K562 (cell line): ENCODE data around the gene BTBD2. TPM values are rescaled to one million over a fixed set of nuclear protein-coding genes. Genes with fewer than 3 reads are reported as not detected.
A peak's percentile ranks its signal among the peaks of the same experiment; 100 is the strongest.

Source experiments
- ATF7 ChIP-seq: fragments of 450-650 bp; IDR thresholded peaks from 2 replicates; pipeline ENCODE4 v1.7.1; 2014; ENCODE audit warnings: mild to moderate bottlenecking, moderate library complexity
- BACH1 ChIP-seq: fragments of 200-800 bp; sonication (Bioruptor generic); IDR thresholded peaks from 2 replicates; pipeline ENCODE4 v1.6.1; 2016; ENCODE audit warnings: missing genetic modification characterization, missing compliant biosample characterization
- CBX8 ChIP-seq: fragments of 200-600 bp; sonication (generic); IDR thresholded peaks from 2 replicates; pipeline ENCODE4 v1.6.1; 2012; ENCODE audit warnings: borderline replicate concordance, mixed run types, low read depth, mild to moderate bottlenecking, moderate library complexity, mixed read lengths, low read length, control low read depth, inconsistent platforms; ENCODE audit not compliant: poor library complexity, severe bottlenecking; ENCODE audit errors: extremely low read depth
- CXXC5 ChIP-seq: fragments of 250-450 bp; sonication (Bioruptor Pico); IDR thresholded peaks from 2 replicates; pipeline ENCODE4 v1.8.0; 2022; ENCODE audit warnings: inconsistent platforms, mild to moderate bottlenecking, moderate library complexity
- FOXK1 ChIP-seq: sonication (generic); formaldehyde crosslinking; IDR thresholded peaks from 2 replicates; pipeline ENCODE4 v1.8.0; 2022; ENCODE audit warnings: missing genetic modification reagents, mild to moderate bottlenecking, borderline replicate concordance
- GTF2E2 ChIP-seq: fragments of 200-800 bp; sonication (Bioruptor generic); IDR thresholded peaks from 2 replicates; pipeline ENCODE4 v1.6.1; 2016; ENCODE audit warnings: missing genetic modification characterization, missing compliant biosample characterization
- MEF2D ChIP-seq: conservative IDR thresholded peaks from 2 replicates; pipeline ENCODE4 v1.6.1; 2016; ENCODE audit warnings: low read depth, missing genetic modification characterization, missing compliant biosample characterization
- OTX1 ChIP-seq: fragments of 450-650 bp; formaldehyde crosslinking; IDR thresholded peaks from 2 replicates; pipeline ENCODE4 v1.4.0; 2022; ENCODE audit warnings: mild to moderate bottlenecking
- PTBP1 ChIP-seq: fragments of 200-400 bp; formaldehyde crosslinking; IDR thresholded peaks from 2 replicates; pipeline ENCODE4 v1.6.1; 2017; ENCODE audit warnings: low read depth, low read length
- SETDB1 ChIP-seq: IDR thresholded peaks from one replicate; pipeline ENCODE4 v1.6.1; 2012; ENCODE audit warnings: low read length, control low read depth, inconsistent platforms
- TGIF2 ChIP-seq: sonication (generic); formaldehyde crosslinking; IDR thresholded peaks from 2 replicates; pipeline ENCODE4 v1.8.1; 2022; ENCODE audit warnings: mild to moderate bottlenecking, missing genetic modification reagents, moderate library complexity
- XRCC4 ChIP-seq: IDR thresholded peaks from one replicate; pipeline ENCODE4 v1.6.1; 2011; ENCODE audit not compliant: insufficient read depth, insufficient read length; ENCODE audit errors: extremely low read depth
- ZKSCAN3 ChIP-seq: fragments of 250-450 bp; sonication (Bioruptor Pico); IDR thresholded peaks from 2 replicates; pipeline ENCODE4 v1.4.0; 2020
- ZNF12 ChIP-seq: sonication (generic); formaldehyde crosslinking; IDR thresholded peaks from 2 replicates; pipeline ENCODE4 v1.4.0; 2020; ENCODE audit warnings: mild to moderate bottlenecking, missing genetic modification reagents
- ZNF121 ChIP-seq: sonication (generic); formaldehyde crosslinking; conservative IDR thresholded peaks from 2 replicates; pipeline ENCODE4 v1.8.0; 2022; ENCODE audit warnings: missing genetic modification reagents
- ZNF436 ChIP-seq: fragments of 250-450, 450-650 bp; sonication (Bioruptor Pico); formaldehyde crosslinking; IDR thresholded peaks from 2 replicates; pipeline ENCODE4 v1.7.0; 2020; ENCODE audit warnings: mild to moderate bottlenecking
- ZNF444 ChIP-seq: fragments of 250-450 bp; sonication (Bioruptor Pico); IDR thresholded peaks from 2 replicates; pipeline ENCODE4 v1.4.0; 2020; ENCODE audit warnings: mild to moderate bottlenecking, moderate library complexity
- ZNF644 ChIP-seq: fragments of 200-800 bp; sonication (Bioruptor generic); IDR thresholded peaks from 2 replicates; pipeline ENCODE4 v1.6.1; 2016; ENCODE audit warnings: low read depth, missing genetic modification characterization, missing compliant biosample characterization
- polyA plus RNA-seq, 8 experiments: library from polyadenylated mRNA; depleted of rRNA in 4 of 8; stranded (reverse) in 5 of 8; unstranded in 3 of 8; fragments of >200 nt; fragmentation: Nextera tagmentation in 2 of 8; fragmentation: Illumina TruSeq in 1 of 8; extraction: Ambion mirVana in 2 of 8; extraction: Trizol in 1 of 8; gene quantifications; 2 replicates each; pipeline versions ENCODE4 v1.2.1 to v1.2.3, GENCODE V29; 2011 to 2014; ENCODE audit warnings: inconsistent platforms in 1 of 8, missing spikeins in 1 of 8
- total RNA-seq, 7 experiments: library from RNA; depleted of rRNA in 6 of 7; stranded (reverse); fragments of >200 nt in 6 of 7; fragmentation: Illumina TruSeq in 2 of 7; extraction: Trizol in 2 of 7; gene quantifications; 2 replicates each; pipeline versions ENCODE4 v1.2.1 to v1.2.3, GENCODE V29; 2011 to 2021; ENCODE audit warnings: low replicate concordance in 1 of 7
- TF ChIP-seq, protein P1 (sequence below): fragments of 450-650 bp; formaldehyde crosslinking; conservative IDR thresholded peaks from 2 replicates; pipeline ENCODE4 v1.4.0; 2022; ENCODE audit warnings: mild to moderate bottlenecking, missing genetic modification characterization
- TF ChIP-seq, protein P2 (sequence below): fragments of 450-650 bp; IDR thresholded peaks from 2 replicates; pipeline ENCODE4 v1.6.1; 2016; ENCODE audit warnings: antibody characterized with exemption
- TF ChIP-seq, protein P3 (sequence below): conservative IDR thresholded peaks from 2 replicates; pipeline ENCODE4 v1.6.1; 2011; ENCODE audit warnings: low read depth, mild to moderate bottlenecking, low read length; ENCODE audit not compliant: control insufficient read depth
- TF ChIP-seq, protein P4 (sequence below): fragments of 250-450 bp; sonication (Bioruptor Pico); IDR thresholded peaks from 2 replicates; pipeline ENCODE4 v1.8.0; 2022; ENCODE audit warnings: moderate library complexity, mild to moderate bottlenecking, inconsistent platforms

BTBD2 gene
- total and polyA plus RNA-seq, 9 of the 15 experiments (the other 6 are each of a cell fraction or from before 2014, with no cell fraction given), result 0.10 to 15.6 (median 6.9) TPM

DNA sequence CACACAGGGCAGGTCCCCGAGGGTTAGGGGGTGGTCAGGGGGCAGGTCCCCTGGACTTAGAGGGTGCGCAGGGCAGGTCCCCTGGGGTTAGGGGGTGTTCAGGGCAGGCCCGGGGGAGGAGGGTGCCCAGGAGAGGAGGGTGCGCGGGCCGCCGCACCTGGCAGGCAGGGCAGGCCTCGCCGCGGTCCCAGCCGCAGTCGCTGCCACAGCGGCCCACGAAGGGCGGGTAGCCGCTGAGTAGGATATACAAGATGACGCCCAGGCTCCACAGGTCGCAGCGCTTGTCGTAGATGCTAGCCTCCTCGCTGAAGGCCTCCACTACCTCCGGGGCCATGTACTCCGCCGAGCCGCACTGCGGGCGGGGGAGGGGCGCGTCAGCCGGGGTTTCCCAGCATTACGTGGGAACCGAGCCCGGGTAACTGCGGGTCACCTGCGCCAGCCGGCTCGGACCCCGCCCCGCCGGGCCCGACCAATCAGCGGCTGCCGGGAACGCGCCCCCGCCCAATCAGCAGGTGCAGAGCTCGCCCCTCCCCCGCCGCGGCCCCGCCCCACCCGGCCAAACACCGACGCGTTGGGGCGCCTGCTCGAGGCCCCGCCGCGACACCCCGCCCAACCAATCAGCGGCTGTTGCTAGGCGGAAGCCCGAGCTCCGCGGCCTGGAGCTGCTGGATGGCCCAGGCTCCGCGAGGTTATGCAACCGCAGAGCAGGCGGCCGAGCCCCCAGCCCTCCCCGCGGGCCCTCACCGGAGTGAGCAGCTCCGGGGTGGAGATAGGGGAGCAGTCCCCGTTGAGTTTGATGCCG is 26.4 kb upstream of the BTBD2 start (continued):
- TF ChIP-seq, protein P1, sequence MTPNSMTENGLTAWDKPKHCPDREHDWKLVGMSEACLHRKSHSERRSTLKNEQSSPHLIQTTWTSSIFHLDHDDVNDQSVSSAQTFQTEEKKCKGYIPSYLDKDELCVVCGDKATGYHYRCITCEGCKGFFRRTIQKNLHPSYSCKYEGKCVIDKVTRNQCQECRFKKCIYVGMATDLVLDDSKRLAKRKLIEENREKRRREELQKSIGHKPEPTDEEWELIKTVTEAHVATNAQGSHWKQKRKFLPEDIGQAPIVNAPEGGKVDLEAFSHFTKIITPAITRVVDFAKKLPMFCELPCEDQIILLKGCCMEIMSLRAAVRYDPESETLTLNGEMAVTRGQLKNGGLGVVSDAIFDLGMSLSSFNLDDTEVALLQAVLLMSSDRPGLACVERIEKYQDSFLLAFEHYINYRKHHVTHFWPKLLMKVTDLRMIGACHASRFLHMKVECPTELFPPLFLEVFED (CRISPR knock-in tag), result no peak
- no peak for TF ChIP-seq XRCC4
- no peak for TF ChIP-seq ZNF12 (CRISPR knock-in tag)
- TF ChIP-seq, protein P2, sequence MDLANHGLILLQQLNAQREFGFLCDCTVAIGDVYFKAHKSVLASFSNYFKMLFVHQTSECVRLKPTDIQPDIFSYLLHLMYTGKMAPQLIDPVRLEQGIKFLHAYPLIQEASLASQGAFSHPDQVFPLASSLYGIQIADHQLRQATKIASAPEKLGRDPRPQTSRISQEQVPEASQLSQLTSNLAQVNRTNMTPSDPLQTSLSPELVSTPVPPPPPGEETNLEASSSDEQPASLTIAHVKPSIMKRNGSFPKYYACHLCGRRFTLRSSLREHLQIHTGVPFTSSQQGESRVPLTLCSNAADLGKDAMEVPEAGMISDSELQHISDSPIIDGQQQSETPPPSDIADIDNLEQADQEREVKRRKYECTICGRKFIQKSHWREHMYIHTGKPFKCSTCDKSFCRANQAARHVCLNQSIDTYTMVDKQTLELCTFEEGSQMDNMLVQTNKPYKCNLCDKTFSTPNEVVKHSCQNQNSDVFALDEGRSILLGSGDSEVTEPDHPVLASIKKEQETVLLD, result peak; percentile 28; the same call in 1 of the 2 replicates
- no peak for TF ChIP-seq OTX1 (CRISPR knock-in tag)
- TF ChIP-seq GTF2E2 (tag), result no peak
- no peak for TF ChIP-seq ZNF436 (CRISPR knock-in tag)
- no peak for TF ChIP-seq ZKSCAN3
- TF ChIP-seq SETDB1, result no peak
- TF ChIP-seq MEF2D (tag), result no peak
- TF ChIP-seq ATF7, result peak; percentile 74
- TF ChIP-seq, protein P3, sequence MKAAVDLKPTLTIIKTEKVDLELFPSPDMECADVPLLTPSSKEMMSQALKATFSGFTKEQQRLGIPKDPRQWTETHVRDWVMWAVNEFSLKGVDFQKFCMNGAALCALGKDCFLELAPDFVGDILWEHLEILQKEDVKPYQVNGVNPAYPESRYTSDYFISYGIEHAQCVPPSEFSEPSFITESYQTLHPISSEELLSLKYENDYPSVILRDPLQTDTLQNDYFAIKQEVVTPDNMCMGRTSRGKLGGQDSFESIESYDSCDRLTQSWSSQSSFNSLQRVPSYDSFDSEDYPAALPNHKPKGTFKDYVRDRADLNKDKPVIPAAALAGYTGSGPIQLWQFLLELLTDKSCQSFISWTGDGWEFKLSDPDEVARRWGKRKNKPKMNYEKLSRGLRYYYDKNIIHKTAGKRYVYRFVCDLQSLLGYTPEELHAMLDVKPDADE, result peak; percentile 81; the same call in 1 of the 2 replicates
- TF ChIP-seq BACH1 (tag), result no peak
- TF ChIP-seq CXXC5 (CRISPR knock-in tag), result peak; percentile 88
- TF ChIP-seq FOXK1, result no peak
- TF ChIP-seq PTBP1, result no peak
- TF ChIP-seq ZNF444, result no peak
- no peak for TF ChIP-seq ZNF644 (tag)
- no peak for TF ChIP-seq ZNF121 (CRISPR knock-in tag)
- TF ChIP-seq TGIF2 (CRISPR knock-in tag), result no peak
- TF ChIP-seq, protein P4, sequence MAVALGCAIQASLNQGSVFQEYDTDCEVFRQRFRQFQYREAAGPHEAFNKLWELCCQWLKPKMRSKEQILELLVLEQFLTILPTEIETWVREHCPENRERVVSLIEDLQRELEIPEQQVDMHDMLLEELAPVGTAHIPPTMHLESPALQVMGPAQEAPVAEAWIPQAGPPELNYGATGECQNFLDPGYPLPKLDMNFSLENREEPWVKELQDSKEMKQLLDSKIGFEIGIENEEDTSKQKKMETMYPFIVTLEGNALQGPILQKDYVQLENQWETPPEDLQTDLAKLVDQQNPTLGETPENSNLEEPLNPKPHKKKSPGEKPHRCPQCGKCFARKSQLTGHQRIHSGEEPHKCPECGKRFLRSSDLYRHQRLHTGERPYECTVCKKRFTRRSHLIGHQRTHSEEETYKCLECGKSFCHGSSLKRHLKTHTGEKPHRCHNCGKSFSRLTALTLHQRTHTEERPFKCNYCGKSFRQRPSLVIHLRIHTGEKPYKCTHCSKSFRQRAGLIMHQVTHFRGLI (CRISPR knock-in tag), result no peak
- no peak for TF ChIP-seq CBX8
